T-helper 2 cell treated with Interferon-gamma antibody and Interleukin-4, amounts not matched to agents 100 ng/mL and 5 ng/mL, for 36 hours (primary cell): Measurements from ENCODE around the gene RAPGEF6. TPM values are rescaled to one million over a fixed set of nuclear protein-coding genes. Genes with fewer than 3 reads are reported as not detected.
"Not testable (repeated sequence)": the region's sequence is repeated elsewhere in the genome, so short reads cannot be mapped to it uniquely, and the experiment has no call there.

Experiments
- intact Hi-C: fragments of 100-400 bp; cut with micrococcal nuclease; formaldehyde crosslinking; loops from one replicate; pipeline ENCODE4 v1.15.1; 2023
- total RNA-seq: library from RNA; stranded (reverse); gene quantifications from 2 replicates; pipeline ENCODE4 v1.2.3, GENCODE V29; 2022

Gene RAPGEF6
- total RNA-seq, 1 donor from 2014 or later = 41.6 TPM

- intact Hi-C loops = loop anchor here (10.0 kb wide), 1 partner anchor 493 kb away; no protein-coding TSS in a partner anchor
These were observed 123.1 kb downstream of the RAPGEF6 start for GRCh38 chr5:131511934-131512333.

GRCh38 chr5:131509801-131510200, 125.2 kb downstream of the RAPGEF6 start:
- intact Hi-C loops = loop anchor here (10.0 kb wide), 1 partner anchor 495 kb away; no protein-coding TSS in a partner anchor

GRCh38 chr5:131505237-131505908, 129.7 kb downstream of the RAPGEF6 start:
- intact Hi-C loops = no loop called here

- intact Hi-C loops = no loop called here
These were observed 138.7 kb downstream of the RAPGEF6 start for GRCh38 chr5:131496400-131496713.

- intact Hi-C loops = no loop called here
These were observed 139.3 kb downstream of the RAPGEF6 start for GRCh38 chr5:131495536-131496399.

- intact Hi-C loops = no loop called here
These were observed 143.3 kb downstream of the RAPGEF6 start for GRCh38 chr5:131491749-131492148.

GRCh38 chr5:131488463-131488862, 146.6 kb downstream of the RAPGEF6 start:
- intact Hi-C loops = loop anchor here (2.0 kb wide), 2 partner anchors 26 to 44 kb away; no protein-coding TSS in a partner anchor

- intact Hi-C loops = not testable (repeated sequence)
These were observed 147.7 kb downstream of the RAPGEF6 start for GRCh38 chr5:131487371-131487770.

GRCh38 chr5:131482617-131483016, 152.4 kb downstream of the RAPGEF6 start:
- intact Hi-C loops = no loop called here

- intact Hi-C loops = no loop called here
These were observed 153.5 kb downstream of the RAPGEF6 start for GRCh38 chr5:131481569-131481968.

- intact Hi-C loops = no loop called here
These were observed 159.5 kb downstream of the RAPGEF6 start for GRCh38 chr5:131475541-131475941.

GRCh38 chr5:131473731-131474130, 161.3 kb downstream of the RAPGEF6 start:
- intact Hi-C loops = no loop called here

GRCh38 chr5:131466171-131466766, 168.8 kb downstream of the RAPGEF6 start:
- intact Hi-C loops = no loop called here

- intact Hi-C loops = no loop called here
These were observed 171.4 kb downstream of the RAPGEF6 start for GRCh38 chr5:131463656-131464055.

GRCh38 chr5:131462454-131462853, 172.6 kb downstream of the RAPGEF6 start:
- intact Hi-C loops = no loop called here

- intact Hi-C loops = no loop called here
These were observed 173.3 kb downstream of the RAPGEF6 start for GRCh38 chr5:131461742-131462141.

- intact Hi-C loops = no loop called here
These were observed 174.0 kb downstream of the RAPGEF6 start for GRCh38 chr5:131460867-131461572.

- intact Hi-C loops = no loop called here
These were observed 174.9 kb downstream of the RAPGEF6 start for GRCh38 chr5:131460133-131460532.

- intact Hi-C loops = no loop called here
These were observed 175.8 kb downstream of the RAPGEF6 start for GRCh38 chr5:131459216-131459615.

- intact Hi-C loops = no loop called here
These were observed 177.8 kb downstream of the RAPGEF6 start for GRCh38 chr5:131457193-131457592.

- intact Hi-C loops = no loop called here
These were observed 184.1 kb downstream of the RAPGEF6 start for GRCh38 chr5:131450941-131451340.
